Ectodermal cell (in vitro differentiated cells): ENCODE data around the gene CECR2.

ENCODE experiments used
- H3K27ac ChIP-seq: 2 replicates; pipeline ENCODE4 v1.7.0; 2013; ENCODE audit warnings: mild to moderate bottlenecking, low read depth, low read length; ENCODE audit not compliant: insufficient read depth, poor library complexity, severe bottlenecking
- H3K27me3 ChIP-seq: 2 replicates; pipeline ENCODE4 v1.7.0; 2013; ENCODE audit warnings: mild to moderate bottlenecking, low read length; ENCODE audit not compliant: insufficient read depth, control insufficient read depth, poor library complexity, severe bottlenecking
- H3K36me3 ChIP-seq: one replicate; pipeline ENCODE4 v1.7.0; 2013; ENCODE audit warnings: low read length; ENCODE audit not compliant: control insufficient read depth, insufficient read depth
- H3K4me1 ChIP-seq: one replicate; pipeline ENCODE4 v1.7.0; 2013; ENCODE audit warnings: low read length; ENCODE audit not compliant: control insufficient read depth, insufficient read depth
- H3K4me3 ChIP-seq: 2 replicates; pipeline ENCODE4 v1.7.0; 2013; ENCODE audit warnings: low read depth, low read length, control low read depth; ENCODE audit not compliant: insufficient read depth
- H3K9me3 ChIP-seq: 2 replicates; pipeline ENCODE4 v1.7.0; 2013; ENCODE audit warnings: mild to moderate bottlenecking, low read length, moderate library complexity; ENCODE audit not compliant: control insufficient read depth
- WGBS, 2 experiments: methylation state at CpG; one replicate each; pipeline ENCODE4 v1.1.7; 2013; ENCODE audit warnings: missing lambda C conversion rate in 2 of 2; 5-methylcytosine and 5-hydroxymethylcytosine counted together

The CECR2 gene

GRCh38 chr22:17397756-17398547 is 28.7 kb downstream of the CECR2 start:
- H3K27ac ChIP-seq: no peak overlapping the region
- H3K36me3 ChIP-seq: peaks cover 6% of the 10 kb centered on the region
- H3K4me1 ChIP-seq: no peaks in the 10 kb centered on the region
- 94 to 95% methylated on average over 11 of the region's 11 CpGs for WGBS, 2 experiments
- no peaks in the 10 kb centered on the region for H3K27me3 ChIP-seq
- H3K9me3 ChIP-seq: no peaks in the 10 kb centered on the region
- H3K4me3 ChIP-seq: no peak overlapping the region

- H3K27ac ChIP-seq: peak overlapping the region; percentile 40
These were observed 31.0 kb downstream of the CECR2 start for GRCh38 chr22:17400305-17400704.

GRCh38 chr22:17401728-17402127 is 32.5 kb downstream of the CECR2 start:
- Histone ChIP-seq H3K36me3 (peaks cover 6% of the 10 kb centered on the region), H3K27me3 (no peaks in the 10 kb centered on the region), H3K9me3 (no peaks in the 10 kb centered on the region), H3K27ac (no peak overlapping the region), H3K4me3 (no peak overlapping the region), H3K4me1 (no peaks in the 10 kb centered on the region)
- 92 to 93% methylated on average over 6 to 7 of the region's 7 CpGs for WGBS, 2 experiments

More at GRCh38 chr22:17400305-17400704, 31.0 kb downstream of the CECR2 start:
- peaks cover 6% of the 10 kb centered on the region for H3K36me3 ChIP-seq
- H3K4me1 ChIP-seq: no peaks in the 10 kb centered on the region
- H3K4me3 ChIP-seq: no peak overlapping the region
- WGBS, 2 experiments: 86% methylated on average over 3 of the region's 3 CpGs
- no peaks in the 10 kb centered on the region for H3K9me3 ChIP-seq
- H3K27me3 ChIP-seq: no peaks in the 10 kb centered on the region

GRCh38 chr22:17402293-17402692 is 33.0 kb downstream of the CECR2 start:
- H3K36me3 ChIP-seq: peaks cover 6% of the 10 kb centered on the region
- H3K4me3 ChIP-seq: no peak overlapping the region
- H3K4me1 ChIP-seq: no peaks in the 10 kb centered on the region
- no peaks in the 10 kb centered on the region for H3K9me3 ChIP-seq
- H3K27me3 ChIP-seq: no peaks in the 10 kb centered on the region
- no peak overlapping the region for H3K27ac ChIP-seq

GRCh38 chr22:17403906-17404305 is 34.6 kb downstream of the CECR2 start:
- no peaks in the 10 kb centered on the region for H3K4me1 ChIP-seq
- H3K9me3 ChIP-seq: no peaks in the 10 kb centered on the region
- WGBS, 2 experiments: 95% methylated on average over 13 of the region's 13 CpGs
- peaks cover 6% of the 10 kb centered on the region for H3K36me3 ChIP-seq
- no peaks in the 10 kb centered on the region for H3K27me3 ChIP-seq
- no peak overlapping the region for H3K4me3 ChIP-seq
- H3K27ac ChIP-seq: no peak overlapping the region

GRCh38 chr22:17407643-17408042 is 38.4 kb downstream of the CECR2 start:
- Histone ChIP-seq H3K4me1 (peaks cover 10% of the 10 kb centered on the region), H3K4me3 (no peak overlapping the region), H3K9me3 (no peaks in the 10 kb centered on the region), H3K27me3 (no peaks in the 10 kb centered on the region), H3K27ac (no peak overlapping the region), H3K36me3 (no peaks in the 10 kb centered on the region)
- WGBS, 2 experiments: 92 to 93% methylated on average over 5 of the region's 5 CpGs

- 88 to 91% methylated on average over 4 of the region's 4 CpGs for WGBS, 2 experiments
- no peaks in the 10 kb centered on the region for H3K27me3 ChIP-seq
- peaks cover 12% of the 10 kb centered on the region for H3K4me1 ChIP-seq
- no peak overlapping the region for H3K4me3 ChIP-seq
- H3K9me3 ChIP-seq: no peaks in the 10 kb centered on the region
- H3K36me3 ChIP-seq: no peaks in the 10 kb centered on the region
- H3K27ac ChIP-seq: no peak overlapping the region
These were observed 41.3 kb downstream of the CECR2 start for GRCh38 chr22:17410576-17410975.

- WGBS, 2 experiments: 92 to 94% methylated on average over 3 of the region's 3 CpGs
- no peak overlapping the region for H3K4me3 ChIP-seq
- peaks cover 12% of the 10 kb centered on the region for H3K4me1 ChIP-seq
- no peak overlapping the region for H3K27ac ChIP-seq
- H3K27me3 ChIP-seq: no peaks in the 10 kb centered on the region
- no peaks in the 10 kb centered on the region for H3K36me3 ChIP-seq
- no peaks in the 10 kb centered on the region for H3K9me3 ChIP-seq
These were observed 42.0 kb downstream of the CECR2 start for GRCh38 chr22:17411213-17411612.

- 92 to 93% methylated on average over 6 of the region's 6 CpGs for WGBS, 2 experiments
These were observed 43.0 kb downstream of the CECR2 start for GRCh38 chr22:17412232-17412631.

GRCh38 chr22:17418890-17419324 is 49.6 kb downstream of the CECR2 start:
- WGBS, 2 experiments: 88 to 89% methylated on average over 27 of the region's 27 CpGs
- H3K27ac ChIP-seq: peak overlapping the region; percentile 20
- H3K4me1 ChIP-seq: no peaks in the 10 kb centered on the region
- no peaks in the 10 kb centered on the region for H3K27me3 ChIP-seq
- H3K36me3 ChIP-seq: no peaks in the 10 kb centered on the region
- H3K4me3 ChIP-seq: no peak overlapping the region
- H3K9me3 ChIP-seq: no peaks in the 10 kb centered on the region

More at GRCh38 chr22:17412232-17412631, 43.0 kb downstream of the CECR2 start:
- Histone ChIP-seq H3K27ac (peak overlapping the region; percentile 38), H3K9me3 (no peaks in the 10 kb centered on the region), H3K36me3 (no peaks in the 10 kb centered on the region), H3K4me1 (peaks cover 12% of the 10 kb centered on the region), H3K4me3 (no peak overlapping the region), H3K27me3 (no peaks in the 10 kb centered on the region)
